Coronary artery (tissue), 2 donors: ENCODE results near the gene OR2T4.

Source experiments
- DNase-seq: peaks from one replicate; pipeline ENCODE4 v3.0.0-alpha.2; 2017; ENCODE audit warnings: low spot score
- H3K27ac ChIP-seq, 2 donors: fragments of 200-600 bp; sonication (generic); one replicate each; pipeline ENCODE4 v1.5.1; 2016 to 2019
- H3K4me3 ChIP-seq: fragments of 200-600 bp; sonication (generic); 2 replicates; pipeline ENCODE4 v1.5.1; 2016; ENCODE audit warnings: mild to moderate bottlenecking, moderate library complexity
- CTCF ChIP-seq: fragments of 200-600 bp; sonication (generic); IDR thresholded peaks from one replicate; pipeline ENCODE4 v1.5.1; 2019; ENCODE audit warnings: antibody characterized with exemption

Gene OR2T4

GRCh38 chr1:248366609-248367008 is 5.1 kb downstream of the OR2T4 start:
- no peak overlapping the region for H3K27ac ChIP-seq
- DNase-seq = no peak
- TF ChIP-seq CTCF = no peak
- H3K4me3 ChIP-seq = no peak overlapping the region

GRCh38 chr1:248372394-248372793 is 10.9 kb downstream of the OR2T4 start:
- no peak for DNase-seq
- Histone ChIP-seq H3K4me3 (no peak overlapping the region), H3K27ac (no peak overlapping the region)
- TF ChIP-seq CTCF = no peak

- no peak for TF ChIP-seq CTCF
- DNase-seq = no peak
Observed at GRCh38 chr1:248373761-248374160, 12.3 kb downstream of the OR2T4 start.

GRCh38 chr1:248375446-248375845 is 14.0 kb downstream of the OR2T4 start, which contains the start of gene OR2T6:
Gene OR2T6, plus strand, starts transcription at chr1:248375746. Its CDS starts 11,863 bp downstream, at chr1:248387609.
- no peak for TF ChIP-seq CTCF
- no peak within 1 kb of the TSS for H3K27ac ChIP-seq
- DNase-seq = no peak
- H3K4me3 ChIP-seq = no peak within 1 kb of the TSS

More at GRCh38 chr1:248373761-248374160, 12.3 kb downstream of the OR2T4 start:
- Histone ChIP-seq H3K27ac (no peak overlapping the region), H3K4me3 (no peak overlapping the region)

- TF ChIP-seq CTCF = no peak
- Histone ChIP-seq H3K27ac (no peak overlapping the region), H3K4me3 (no peak overlapping the region)
- no peak for DNase-seq
Observed at GRCh38 chr1:248376916-248377315, 15.5 kb downstream of the OR2T4 start.

GRCh38 chr1:248380854-248381253 is 19.4 kb downstream of the OR2T4 start:
- H3K4me3 ChIP-seq = no peak overlapping the region
- no peak overlapping the region for H3K27ac ChIP-seq
- TF ChIP-seq CTCF = no peak
- no peak for DNase-seq

- no peak for TF ChIP-seq CTCF
- H3K27ac ChIP-seq = no peak overlapping the region
- DNase-seq = no peak
- H3K4me3 ChIP-seq = no peak overlapping the region
Observed at GRCh38 chr1:248388426-248388825, 27.0 kb downstream of the OR2T4 start.
